ENCODE results near the gene EIF4B. TPM values are rescaled to one million over a fixed set of nuclear protein-coding genes. Genes with fewer than 3 reads are reported as not detected.
"Not testable (repeated sequence)": the region's sequence is repeated elsewhere in the genome, so short reads cannot be mapped to it uniquely, and the experiment has no call there.

EIF4B gene
- total RNA-seq, 4 donors from 2014 or later: 297 to 484 (median 401) TPM

DNA sequence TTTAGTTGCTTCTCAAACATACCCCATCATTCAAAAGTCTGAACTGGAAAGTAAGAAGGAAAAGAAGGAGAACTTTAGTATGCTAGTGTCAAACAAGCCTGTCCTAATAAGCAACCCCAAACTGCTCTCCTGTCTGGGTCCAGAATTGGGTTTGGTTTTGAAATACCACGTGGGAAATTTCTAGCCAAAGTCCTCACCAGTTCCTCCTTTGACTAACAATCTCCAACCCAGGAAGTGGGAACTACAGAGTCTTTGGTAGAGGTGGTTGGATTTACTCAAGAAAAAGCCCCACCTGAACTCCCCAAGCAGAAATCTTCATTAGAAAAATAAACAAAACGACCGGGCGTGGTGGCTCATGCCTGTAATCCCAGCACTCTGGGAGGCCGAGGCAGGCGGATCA is 17.4 kb upstream of the EIF4B start:
- no peaks in the 10 kb centered on the region for H3K4me1 ChIP-seq
- DNase-seq (ENCODE audit: low spot score in 2 of 2): no peak
- 75 to 77% methylated on average over 6 of the region's 6 CpGs for WGBS, 2 donors
- H3K9me3 ChIP-seq: no peaks in the 10 kb centered on the region
- peaks cover 0 to 5% of the 10 kb centered on the region in 2 donors for H3K27me3 ChIP-seq
- TF ChIP-seq, protein P1, sequence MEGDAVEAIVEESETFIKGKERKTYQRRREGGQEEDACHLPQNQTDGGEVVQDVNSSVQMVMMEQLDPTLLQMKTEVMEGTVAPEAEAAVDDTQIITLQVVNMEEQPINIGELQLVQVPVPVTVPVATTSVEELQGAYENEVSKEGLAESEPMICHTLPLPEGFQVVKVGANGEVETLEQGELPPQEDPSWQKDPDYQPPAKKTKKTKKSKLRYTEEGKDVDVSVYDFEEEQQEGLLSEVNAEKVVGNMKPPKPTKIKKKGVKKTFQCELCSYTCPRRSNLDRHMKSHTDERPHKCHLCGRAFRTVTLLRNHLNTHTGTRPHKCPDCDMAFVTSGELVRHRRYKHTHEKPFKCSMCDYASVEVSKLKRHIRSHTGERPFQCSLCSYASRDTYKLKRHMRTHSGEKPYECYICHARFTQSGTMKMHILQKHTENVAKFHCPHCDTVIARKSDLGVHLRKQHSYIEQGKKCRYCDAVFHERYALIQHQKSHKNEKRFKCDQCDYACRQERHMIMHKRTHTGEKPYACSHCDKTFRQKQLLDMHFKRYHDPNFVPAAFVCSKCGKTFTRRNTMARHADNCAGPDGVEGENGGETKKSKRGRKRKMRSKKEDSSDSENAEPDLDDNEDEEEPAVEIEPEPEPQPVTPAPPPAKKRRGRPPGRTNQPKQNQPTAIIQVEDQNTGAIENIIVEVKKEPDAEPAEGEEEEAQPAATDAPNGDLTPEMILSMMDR (IDR thresholded peaks at IDR 0.05): no peak
- TF ChIP-seq POLR2A (IDR thresholded peaks at IDR 0.05): no peak
- TF ChIP-seq EP300 (IDR thresholded peaks at IDR 0.05): no peak
- no peaks in the 10 kb centered on the region for H3K36me3 ChIP-seq
- H3K4me3 ChIP-seq: no peak overlapping the region
- H3K27ac ChIP-seq: no peak overlapping the region

DNA sequence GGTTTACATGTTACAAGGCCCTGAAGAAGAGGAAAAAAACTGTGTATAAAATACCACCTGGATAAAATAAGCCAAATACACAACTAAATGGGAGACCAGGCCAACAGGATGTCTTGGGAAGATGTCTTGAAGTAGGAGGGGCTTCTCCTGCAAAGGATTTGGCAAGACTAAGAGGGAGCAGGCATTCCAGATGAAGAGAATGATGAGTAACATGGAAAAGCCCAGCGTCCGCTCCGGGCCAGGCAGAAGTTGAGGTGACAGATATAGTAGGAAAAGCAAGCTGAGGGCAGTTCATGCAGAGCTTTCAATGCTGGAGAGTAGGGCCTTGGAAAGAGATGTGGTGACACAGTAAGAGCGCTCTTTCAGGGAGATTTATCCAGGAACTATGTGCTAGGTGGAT is 16.1 kb upstream of the EIF4B start:
- WGBS, 2 donors: 89 to 94% methylated on average over 4 of the region's 4 CpGs
- Histone ChIP-seq H3K27ac (no peak overlapping the region), H3K27me3 (peaks cover 0 to 5% of the 10 kb centered on the region in 2 donors), H3K4me3 (no peak overlapping the region), H3K4me1 (no peaks in the 10 kb centered on the region), H3K36me3 (no peaks in the 10 kb centered on the region), H3K9me3 (no peaks in the 10 kb centered on the region)
- no peak for DNase-seq (ENCODE audit: low spot score in 2 of 2)
- TF ChIP-seq, protein P1 (IDR thresholded peaks at IDR 0.05): no peak
- no peak for TF ChIP-seq EP300 (IDR thresholded peaks at IDR 0.05)
- TF ChIP-seq POLR2A (IDR thresholded peaks at IDR 0.05): no peak

DNA sequence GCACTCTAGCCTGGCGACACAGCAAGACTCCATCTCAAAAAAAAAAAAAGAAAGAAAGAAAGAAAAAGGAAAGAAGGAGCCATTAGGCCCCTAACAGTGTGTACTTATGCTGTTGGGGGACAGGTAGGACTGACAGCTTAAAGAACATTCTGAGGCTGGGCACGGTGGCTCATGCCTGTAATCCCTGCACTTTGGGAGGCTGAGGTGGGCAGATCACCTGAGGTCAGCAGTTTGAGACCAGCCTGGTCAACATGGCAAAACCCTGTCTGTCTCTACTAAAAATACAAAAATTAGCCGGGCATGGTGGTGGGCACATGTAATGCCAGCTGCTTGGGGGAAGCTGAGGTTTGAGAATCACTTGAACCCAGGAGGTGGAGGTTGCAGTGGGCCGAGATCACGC is 14.0 kb upstream of the EIF4B start:
- not testable (repeated sequence) for H3K9me3 ChIP-seq; DNase-seq (ENCODE audit: low spot score in 2 of 2); H3K36me3 ChIP-seq; H3K27ac ChIP-seq; H3K4me1 ChIP-seq; H3K27me3 ChIP-seq; H3K4me3 ChIP-seq
- WGBS, 2 donors: 91 to 96% methylated on average over 5 of the region's 5 CpGs

DNA sequence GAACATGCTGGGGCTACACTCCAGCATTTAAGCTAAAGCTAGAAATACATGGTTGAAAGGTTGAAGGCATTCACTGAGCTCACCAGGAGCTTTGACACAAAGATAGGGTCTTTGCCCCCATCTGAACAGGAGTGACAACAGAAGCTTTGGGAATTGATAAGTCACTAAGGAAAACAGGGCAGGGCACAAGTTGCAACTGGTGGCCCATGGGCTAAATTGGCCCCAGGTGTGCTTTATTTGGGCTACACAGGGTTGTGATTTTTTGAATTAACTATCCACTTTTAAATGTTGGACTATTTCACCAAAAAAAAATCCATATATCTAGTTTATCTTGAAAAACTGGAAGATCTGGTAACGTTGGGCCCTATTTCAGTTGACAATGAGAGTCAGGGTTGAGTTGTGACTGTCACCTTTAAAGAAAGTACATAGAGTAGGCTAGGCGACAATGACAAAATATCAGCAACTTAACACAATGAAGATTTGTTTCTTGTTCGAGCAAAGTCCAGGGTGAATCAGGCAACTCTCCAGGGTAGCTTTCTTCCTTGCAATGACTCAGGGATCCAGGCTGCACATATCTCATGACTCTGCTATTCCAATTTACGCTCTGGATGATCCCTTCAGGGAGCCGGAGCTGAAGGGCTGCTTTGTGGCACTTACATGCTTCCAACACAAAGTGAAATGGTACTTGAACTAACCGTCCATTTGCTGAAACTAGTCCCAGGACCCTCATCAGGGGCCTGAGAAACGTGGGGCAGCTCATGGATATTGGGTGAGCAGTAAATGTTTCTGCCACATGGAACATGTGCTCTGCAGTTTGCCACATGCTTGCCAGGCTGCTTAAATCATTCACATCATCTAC is 13.3 kb upstream of the EIF4B start:
- Histone ChIP-seq H3K27ac (no peak overlapping the region), H3K4me3 (no peak overlapping the region), H3K9me3 (no peaks in the 10 kb centered on the region), H3K36me3 (no peaks in the 10 kb centered on the region), H3K27me3 (no peaks in the 10 kb centered on the region), H3K4me1 (no peaks in the 10 kb centered on the region)
- DNase-seq (ENCODE audit: low spot score in 2 of 2): no peak
- TF ChIP-seq, protein P1 (IDR thresholded peaks at IDR 0.05): no peak
- TF ChIP-seq EP300 (IDR thresholded peaks at IDR 0.05): no peak
- no peak for TF ChIP-seq POLR2A (IDR thresholded peaks at IDR 0.05)
- 33 to 50% methylated on average over 7 of the region's 7 CpGs for WGBS, 2 donors

DNA sequence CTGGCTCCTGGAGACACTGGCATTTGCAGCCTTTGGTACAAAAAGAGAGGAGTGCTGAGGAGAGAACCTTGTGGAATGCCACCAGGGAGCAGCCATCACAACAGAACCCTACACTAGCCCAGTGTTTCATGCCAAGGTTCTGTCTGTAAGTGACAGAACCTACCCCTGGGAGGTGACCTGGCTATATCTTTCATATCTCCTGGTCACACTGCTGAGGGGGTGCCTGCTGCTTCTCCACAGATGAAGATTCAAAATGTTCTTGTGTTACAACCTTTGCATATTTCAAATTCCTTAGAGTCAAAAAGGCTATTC is 12.7 kb upstream of the EIF4B start:
- no peak for TF ChIP-seq EP300 (IDR thresholded peaks at IDR 0.05)
- TF ChIP-seq POLR2A (IDR thresholded peaks at IDR 0.05): no peak
- TF ChIP-seq, protein P1 (IDR thresholded peaks at IDR 0.05): no peak
- Histone ChIP-seq H3K4me1 (no peaks in the 10 kb centered on the region), H3K27me3 (no peaks in the 10 kb centered on the region), H3K27ac (no peak overlapping the region), H3K9me3 (no peaks in the 10 kb centered on the region), H3K36me3 (no peaks in the 10 kb centered on the region), H3K4me3 (no peak overlapping the region)
- no peak for DNase-seq (ENCODE audit: low spot score in 2 of 2)

Data from tibial nerve (tissue), 4 donors.